HG03457 (cell line): ENCODE measurements around the gene EPS8L2.

Experiments used
- ATAC-seq: cut with Tn5 transposase; IDR thresholded peaks from one replicate; pipeline ENCODE4 v1.9.1; 2021; ENCODE audit warnings: moderate number of reproducible peaks; ENCODE audit not compliant: unreplicated experiment

Gene EPS8L2

DNA sequence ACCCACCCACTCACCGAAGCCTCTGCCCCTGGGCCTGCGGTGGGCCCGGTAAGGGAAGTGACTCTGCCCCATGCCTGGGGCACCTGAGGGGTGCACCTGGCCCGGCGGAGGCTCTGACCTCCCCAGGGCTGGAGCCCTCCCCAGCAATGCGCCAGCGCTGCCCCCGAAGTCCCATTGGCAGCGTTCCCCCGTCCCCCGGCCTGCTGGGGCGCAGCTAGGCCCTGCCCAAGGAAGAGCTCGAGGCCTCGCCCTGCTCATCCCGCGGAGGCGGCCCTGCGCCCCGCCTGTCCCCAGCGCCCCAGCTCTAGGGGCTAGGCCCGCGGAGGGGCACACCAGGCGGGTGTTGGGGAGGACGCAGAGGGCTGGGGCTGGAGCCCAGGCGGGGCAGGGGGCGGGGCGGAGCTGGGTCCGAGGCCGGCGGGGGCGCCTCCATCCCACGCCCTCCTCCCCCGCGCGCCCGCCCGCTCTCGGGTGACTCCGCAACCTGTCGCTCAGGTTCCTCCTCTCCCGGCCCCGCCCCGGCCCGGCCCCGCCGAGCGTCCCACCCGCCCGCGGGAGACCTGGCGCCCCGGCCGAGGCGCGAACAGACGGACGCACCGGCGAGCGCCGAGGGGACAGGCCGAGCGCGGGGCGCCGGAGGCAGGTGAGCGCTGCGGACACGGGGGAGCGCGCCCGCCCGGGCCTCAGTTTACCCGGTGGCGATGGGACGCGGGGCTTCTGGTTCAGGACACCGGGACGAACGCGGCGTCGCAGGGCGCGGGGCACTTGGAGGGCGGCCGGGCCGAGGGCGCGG is at the start of gene EPS8L2:
TSS of gene EPS8L2 (plus strand) at position 586 of the 793 bp plus-strand sequence. CDS start 3,177 bp downstream, outside the sequence.
- no peak for ATAC-seq

DNA sequence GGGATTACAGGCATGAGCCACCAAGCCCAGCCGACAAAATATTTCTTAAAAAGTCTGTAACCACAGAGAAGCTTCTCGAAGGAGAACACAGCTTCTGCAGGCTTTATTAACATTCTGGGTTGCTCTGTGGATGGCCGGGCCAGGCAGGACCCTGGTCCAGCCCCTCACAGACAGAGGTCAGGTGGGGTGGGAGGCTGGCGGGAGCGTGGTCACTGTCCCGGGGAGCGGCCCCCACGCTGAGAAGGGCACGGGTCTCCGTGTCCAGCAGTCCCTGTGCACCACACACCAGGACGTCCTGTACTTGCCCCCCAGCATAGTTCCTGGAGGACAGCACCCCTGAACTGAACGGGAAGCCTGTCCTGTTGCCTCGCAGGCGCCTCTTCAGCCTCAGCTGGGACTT is 49.6 kb upstream of the EPS8L2 start:
- no peak for ATAC-seq

GRCh38 chr11:656866-657265 is 49.2 kb upstream of the EPS8L2 start:
- no peak for ATAC-seq

DNA sequence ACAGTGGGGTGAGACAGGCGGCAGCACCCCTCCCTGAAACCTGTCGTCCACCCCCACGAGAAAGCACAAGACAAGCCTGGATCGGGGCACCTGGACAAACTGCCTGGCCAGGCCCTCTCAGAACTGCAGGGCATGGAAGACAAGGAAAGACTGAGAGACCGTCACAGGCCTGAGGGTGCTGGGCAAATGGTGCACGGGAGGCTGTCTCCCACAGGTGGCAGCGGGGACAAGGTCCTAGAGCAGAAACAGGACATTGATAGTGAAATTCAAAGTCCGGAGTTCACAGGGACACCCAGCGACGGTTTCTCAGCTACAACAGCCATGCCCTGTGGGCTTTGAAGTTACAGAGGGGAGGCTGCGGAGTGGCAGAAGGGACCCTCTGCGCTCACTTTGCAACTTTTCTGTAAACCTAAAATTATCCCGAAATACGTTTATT is 48.3 kb upstream of the EPS8L2 start:
- no peak for ATAC-seq

DNA sequence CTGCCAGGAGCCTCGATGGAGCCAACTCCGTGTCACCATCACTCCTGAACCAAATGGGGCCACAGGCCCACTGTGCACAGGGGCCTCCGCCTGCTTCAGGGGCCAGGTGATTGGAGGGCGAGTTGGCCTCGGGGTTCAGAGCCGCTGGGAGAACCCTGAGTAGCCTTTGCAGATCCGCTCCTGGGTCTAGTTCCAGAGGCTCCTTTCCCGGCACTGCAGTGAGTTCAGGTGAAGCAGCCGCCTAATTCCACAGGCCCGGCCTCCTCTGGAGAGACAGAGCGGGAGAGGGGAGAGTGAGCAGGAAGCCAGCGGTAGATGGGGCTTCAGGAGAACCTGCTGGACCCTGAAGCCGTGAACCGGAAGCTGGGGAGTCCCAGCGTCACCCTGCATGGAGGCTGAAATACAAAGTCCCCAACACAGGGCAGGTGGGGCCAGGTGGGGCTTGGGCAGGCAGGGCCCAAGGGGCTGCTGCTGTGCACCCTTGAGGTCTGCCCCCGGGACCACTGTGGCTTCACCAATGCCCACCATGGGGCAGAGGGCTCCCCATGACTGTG is 46.4 kb upstream of the EPS8L2 start:
- ATAC-seq = no peak

GRCh38 chr11:660281-660680 is 45.8 kb upstream of the EPS8L2 start:
- ATAC-seq = no peak

DNA sequence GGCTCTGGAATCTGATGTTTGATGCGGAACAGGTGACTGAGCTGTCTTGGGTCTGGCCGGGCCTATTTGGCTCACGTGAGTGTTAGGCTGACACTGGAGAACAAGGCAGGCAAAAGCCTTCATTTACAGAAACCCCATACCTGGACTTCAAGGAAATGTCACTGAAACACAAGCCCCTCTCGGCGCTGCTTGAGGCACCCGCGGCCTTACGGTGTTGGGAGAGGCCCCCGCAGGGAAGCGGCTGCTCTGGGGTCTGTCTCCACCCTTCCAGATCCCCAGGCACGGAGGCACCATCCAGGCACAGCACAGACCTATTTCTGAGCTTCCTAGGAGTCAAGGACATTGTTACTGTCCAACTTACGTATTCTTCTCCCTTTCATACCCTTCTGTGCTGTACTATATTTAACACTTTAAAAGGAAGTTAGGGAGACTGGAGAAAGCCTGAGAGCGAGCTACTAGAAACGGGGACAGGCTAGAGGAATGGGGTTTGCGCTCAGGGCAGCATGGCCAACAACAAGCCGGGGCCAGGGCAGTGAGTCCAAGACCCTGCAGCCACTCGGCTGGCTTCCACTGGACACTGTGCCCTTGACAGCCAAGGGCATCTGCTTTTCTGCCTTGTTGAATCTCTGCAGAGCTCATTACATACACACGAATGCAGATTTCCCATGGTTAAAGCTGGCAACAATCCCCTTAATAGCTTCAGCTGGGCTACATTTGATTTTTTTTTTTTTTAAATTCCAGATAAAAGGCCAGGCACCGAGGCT is 45.2 kb upstream of the EPS8L2 start:
- no peak for ATAC-seq

DNA sequence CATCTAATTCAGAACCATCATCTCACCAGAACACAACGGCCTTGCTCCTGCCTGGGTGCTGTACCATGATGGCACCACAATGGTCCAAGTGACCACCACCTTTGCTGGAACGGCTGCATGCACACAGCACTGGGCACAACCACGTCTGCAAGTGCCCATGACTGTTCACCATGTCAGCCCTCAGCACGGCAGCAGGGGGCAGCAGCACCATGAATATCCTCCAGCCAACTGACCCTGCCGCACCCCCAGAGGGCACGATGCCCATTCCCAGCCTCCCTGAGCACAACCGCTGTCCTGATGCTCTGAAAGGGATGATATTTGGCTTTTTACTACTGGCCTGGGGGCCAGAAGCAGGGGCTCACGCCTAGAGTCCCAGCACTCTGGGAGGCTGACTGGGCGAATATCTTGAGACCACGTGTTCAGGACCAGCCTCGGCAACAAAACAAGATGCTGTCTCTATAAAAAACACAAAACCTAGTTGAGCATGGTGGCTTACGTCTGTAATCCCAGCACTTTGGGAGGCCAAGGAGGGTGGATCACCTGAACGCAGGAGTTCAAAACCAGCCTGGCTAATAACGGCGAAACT is 43.2 kb upstream of the EPS8L2 start:
- no peak for ATAC-seq

- ATAC-seq = no peak
These were observed 40.8 kb upstream of the EPS8L2 start for GRCh38 chr11:665062-665703.

DNA sequence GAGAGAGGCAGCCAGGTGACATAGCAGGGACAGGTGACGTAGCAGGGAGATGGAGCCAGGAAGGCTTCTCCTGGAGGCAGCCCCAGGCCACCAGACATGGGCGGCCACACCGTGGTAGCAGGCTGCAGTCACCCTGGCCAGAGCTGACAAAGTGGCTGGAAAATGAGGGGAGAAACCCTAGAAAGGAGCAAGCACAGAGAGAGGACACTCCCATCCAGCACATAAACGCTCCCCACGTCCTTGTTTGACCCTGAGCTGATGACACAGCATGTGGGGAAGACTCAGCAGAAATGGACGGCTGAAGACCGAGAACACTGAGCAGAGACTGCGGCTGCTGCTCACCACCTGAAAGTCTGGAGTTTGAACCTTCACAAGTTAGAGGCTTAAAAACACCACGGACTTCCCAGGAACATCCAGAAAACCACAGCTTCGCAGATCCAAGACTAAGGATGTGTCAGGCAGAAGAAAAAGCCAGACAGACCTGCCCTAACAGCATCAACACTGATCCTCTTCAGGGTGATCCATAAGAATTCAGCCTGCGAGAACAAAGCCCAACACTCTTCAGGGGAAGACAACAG is 40.2 kb upstream of the EPS8L2 start:
- ATAC-seq = no peak

DNA sequence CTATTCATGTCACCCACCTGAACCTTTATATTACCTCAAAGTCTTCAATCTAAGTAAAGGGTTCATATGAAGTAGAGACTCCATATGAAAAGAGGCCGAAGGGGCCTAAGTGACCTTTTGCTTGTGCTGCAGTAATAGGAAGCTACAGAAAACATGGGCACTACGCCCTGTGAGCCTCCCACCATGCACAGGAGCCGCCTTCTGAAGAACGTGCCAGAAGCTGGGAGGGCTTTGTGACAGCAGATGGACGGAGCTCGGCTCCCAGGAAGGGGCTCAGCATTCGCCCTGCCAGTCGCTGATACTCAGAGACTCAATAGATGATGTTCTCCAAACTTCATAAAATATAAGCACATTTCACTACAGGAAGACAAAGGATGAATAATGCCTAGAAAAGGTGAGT is 32.2 kb upstream of the EPS8L2 start:
- ATAC-seq = no peak

DNA sequence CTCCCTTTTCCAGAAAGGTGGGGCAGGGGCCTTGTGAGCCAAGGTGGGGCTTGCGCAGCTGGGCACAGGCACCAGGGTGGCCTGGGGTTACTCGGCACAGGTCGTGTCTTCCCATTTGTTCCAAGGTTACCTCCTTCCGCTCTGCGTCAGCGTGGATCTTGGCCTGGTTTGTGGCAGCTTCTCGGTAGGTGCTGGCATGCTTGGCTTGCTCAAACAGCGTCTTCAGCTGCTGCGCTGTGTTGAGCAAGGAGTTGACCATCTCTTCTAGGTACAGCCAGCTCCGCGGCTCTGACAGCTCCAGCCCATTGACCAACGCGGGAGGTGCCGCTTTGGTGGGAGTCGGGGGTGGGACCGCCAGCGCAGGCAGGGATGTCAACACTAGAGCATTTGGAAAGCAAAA is 31.6 kb upstream of the EPS8L2 start:
- no peak for ATAC-seq

GRCh38 chr11:678297-678696 is 27.7 kb upstream of the EPS8L2 start:
- no peak for ATAC-seq

DNA sequence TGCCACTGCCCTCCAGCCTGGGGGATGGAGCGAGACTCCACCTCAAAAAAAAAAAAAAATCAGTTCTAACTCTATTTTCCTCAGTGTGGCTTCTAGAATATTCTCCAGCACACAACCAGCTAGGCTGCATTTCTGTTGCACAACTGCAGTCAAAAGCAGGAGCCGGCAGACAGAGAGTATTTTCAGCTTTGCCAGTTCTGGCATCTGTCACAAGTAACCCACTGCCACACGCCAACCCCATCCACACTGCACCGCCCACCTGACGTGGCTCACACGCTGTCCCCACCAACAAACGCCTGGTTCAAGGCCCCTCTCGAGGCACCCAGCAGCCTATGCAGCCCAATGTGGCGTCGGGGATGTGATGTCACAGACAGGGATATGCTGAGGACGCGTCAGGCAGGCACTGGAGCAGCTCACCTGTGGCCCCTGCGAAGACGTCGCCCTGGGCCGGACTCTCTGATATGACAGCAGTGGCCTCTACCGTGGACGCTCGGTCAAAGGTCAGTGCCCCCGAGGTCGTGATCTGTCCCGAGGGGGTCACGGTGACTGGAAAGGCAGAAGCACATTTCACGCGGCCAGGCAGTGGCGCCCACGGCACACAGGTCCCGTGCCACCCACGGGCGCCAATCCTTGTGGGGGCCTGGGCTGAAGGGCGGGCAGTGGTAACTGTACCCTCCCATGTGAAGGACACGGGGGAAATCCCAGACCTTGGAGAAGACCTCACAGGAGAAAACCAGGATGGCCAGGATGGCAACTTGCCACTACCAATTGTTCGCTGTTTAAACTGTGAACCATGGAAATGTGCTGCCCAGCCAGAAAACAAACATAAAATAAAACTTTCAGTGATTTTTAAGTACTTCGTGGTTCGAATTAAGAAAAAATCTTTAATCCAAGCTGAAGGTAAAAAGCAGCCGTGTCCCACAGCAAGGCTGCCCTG is 26.5 kb upstream of the EPS8L2 start:
- no peak for ATAC-seq

DNA sequence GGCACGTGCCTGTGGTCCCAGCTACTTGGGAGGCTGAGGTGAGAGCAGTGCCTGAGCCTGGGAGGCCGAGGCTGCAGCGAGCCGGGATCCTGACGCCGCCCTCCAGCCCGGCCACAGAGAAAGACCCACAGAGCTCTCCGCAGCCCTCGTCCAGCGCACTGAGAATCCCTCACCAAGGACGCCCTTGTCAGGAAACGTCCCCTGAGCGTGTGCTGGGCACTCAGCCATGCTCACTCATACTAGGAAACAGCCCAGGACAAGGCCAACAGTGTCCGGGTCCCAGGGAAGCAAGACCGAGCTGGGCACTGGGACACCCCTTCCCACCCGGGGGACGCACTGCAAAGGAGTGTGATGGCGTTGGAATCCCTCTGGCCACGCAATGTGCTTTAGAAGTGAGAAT is 25.6 kb upstream of the EPS8L2 start:
- ATAC-seq = no peak

DNA sequence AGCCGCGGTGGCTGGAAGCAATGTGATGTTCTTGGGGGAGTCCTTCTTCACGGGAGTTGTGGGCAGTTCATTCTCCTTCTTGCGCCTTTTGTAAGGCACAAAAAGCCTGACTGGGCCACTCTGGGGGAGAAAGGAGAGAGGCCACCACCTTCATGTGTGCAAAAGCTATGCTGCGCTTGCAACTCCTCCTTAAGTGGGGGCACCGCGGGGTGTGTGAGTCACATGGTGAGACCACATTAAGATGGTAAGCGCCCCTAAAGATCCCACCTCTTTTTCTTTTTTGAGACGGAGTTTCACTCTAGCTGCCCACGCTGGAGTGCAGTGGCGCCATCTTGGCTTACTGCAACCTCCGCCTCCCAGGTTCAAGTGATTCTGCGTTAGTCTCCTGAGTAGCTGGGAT is 25.1 kb upstream of the EPS8L2 start:
- no peak for ATAC-seq

- no peak for ATAC-seq
These were observed 19.4 kb upstream of the EPS8L2 start for GRCh38 chr11:686451-687243.

GRCh38 chr11:687751-688150 is 18.3 kb upstream of the EPS8L2 start:
- no peak for ATAC-seq

DNA sequence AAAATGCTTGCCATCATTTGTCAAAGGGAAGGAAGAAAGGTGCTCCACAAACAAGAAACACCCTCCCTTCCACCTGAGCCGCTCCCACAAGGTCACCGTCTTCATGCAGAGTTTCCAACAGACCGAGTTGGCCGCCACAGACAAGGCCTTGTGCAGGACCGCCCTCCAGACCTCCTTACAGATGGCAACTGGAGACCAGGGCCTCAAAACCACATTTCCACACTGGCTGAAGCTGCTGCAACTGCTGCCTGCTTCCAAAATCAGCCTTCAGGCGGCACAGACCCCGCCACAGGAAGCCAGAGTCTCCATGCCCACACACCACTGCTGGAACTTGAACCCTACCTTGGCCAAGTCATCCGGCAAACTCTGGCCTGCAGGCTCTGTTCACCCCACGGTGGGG is 17.4 kb upstream of the EPS8L2 start:
- no peak for ATAC-seq
